Gastrocnemius medialis (tissue), 4 donors: ENCODE data around the gene TPRG1. TPM values are rescaled to one million over a fixed set of nuclear protein-coding genes. Genes with fewer than 3 reads are reported as not detected.

Experiments
- ATAC-seq, 2 donors: fragments of 150-250 bp; one replicate each; pipeline ENCODE4 v1.9.1; 2016
- DNase-seq, 2 donors: peaks; one replicate each; pipeline ENCODE4 v3.0.0-alpha.2; 2019
- H3K27ac ChIP-seq, 4 donors: fragments of 200-600 bp; sonication (generic); 1 replicate in 1 of 4; 2 replicates in 3 of 4; pipeline ENCODE4 v1.5.1; 2016 to 2018; ENCODE audit warnings: mild to moderate bottlenecking in 2 of 4, moderate library complexity in 1 of 4
- H3K27me3 ChIP-seq, 3 donors: fragments of 200-600 bp; sonication (generic) in 2 of 3; 1 replicate in 1 of 3; 2 replicates in 2 of 3; pipeline versions ENCODE4 v1.5.1 to v1.6.0; 2016 to 2019; ENCODE audit warnings: mild to moderate bottlenecking in 1 of 3, moderate library complexity in 1 of 3
- H3K36me3 ChIP-seq, 2 donors: fragments of 200-600 bp; sonication (generic) in 1 of 2; one replicate each; pipeline ENCODE4 v1.5.1; 2017 to 2018
- H3K4me1 ChIP-seq, 2 donors: fragments of 200-600 bp; sonication (generic) in 1 of 2; one replicate each; pipeline ENCODE4 v1.5.1; 2016 to 2017; ENCODE audit warnings: mild to moderate bottlenecking in 2 of 2
- H3K4me3 ChIP-seq, 4 donors: fragments of 200-600 bp; sonication (generic) in 3 of 4; 1 replicate in 1 of 4; 2 replicates in 3 of 4; pipeline ENCODE4 v1.5.1; 2016 to 2019; ENCODE audit warnings: mild to moderate bottlenecking in 2 of 4
- H3K9me3 ChIP-seq, 3 donors: fragments of 200-600 bp; sonication (generic) in 2 of 3; 1 replicate in 1 of 3; 2 replicates in 2 of 3; pipeline ENCODE4 v1.5.1; 2016 to 2019
- CTCF ChIP-seq, 5 experiments: fragments of 450-650 bp in 3 of 5; fragments of 200-600 bp in 2 of 5; sonication (generic) in 2 of 5; IDR thresholded peaks in 4 of 5; conservative IDR thresholded peaks in 1 of 5; 1 replicate in 4 of 5; 2 replicates in 1 of 5; pipeline ENCODE4 v1.5.1; 2016 to 2019; ENCODE audit warnings: antibody characterized with exemption in 5 of 5, mild to moderate bottlenecking in 3 of 5, moderate library complexity in 3 of 5
- POLR2A ChIP-seq, 2 donors: fragments of 450-650 bp; IDR thresholded peaks; one replicate each; pipeline ENCODE4 v1.6.1; 2017; ENCODE audit warnings: antibody characterized with exemption in 2 of 2, mild to moderate bottlenecking in 2 of 2, moderate library complexity in 2 of 2
- in situ Hi-C, 4 donors: fragments of 200-750 bp; cut with MboI; loops; one replicate each; pipeline versions ENCODE4 v1.15.0 to v1.8.0; 2017; ENCODE audit warnings: low sequenced_read_pairs in 4 of 4
- intact Hi-C: fragments of 100-400 bp; cut with DNase I; formaldehyde crosslinking; loops from one replicate; pipeline ENCODE4 v1.15.1; 2023; ENCODE audit warnings: low total_unique reads
- total RNA-seq, 4 donors: library from RNA; depleted of rRNA; stranded (reverse); fragments of >200 nt; gene quantifications; one replicate each; pipeline versions ENCODE4 v1.1.0 to v1.2.3, GENCODE V29; 2016

TPRG1 gene
- total RNA-seq, 4 donors from 2014 or later = 2.8 to 9.0 (median 3.2) TPM

- peak overlapping the region; percentile 72 to 81 (median 80) for H3K27ac ChIP-seq
- H3K4me1 ChIP-seq = peaks cover 19 to 38% of the 10 kb centered on the region in 2 donors
- in situ Hi-C loops (no loop called here), intact Hi-C loops (loop anchor here (2.0 to 10.0 kb wide), 3 partner anchors 16 to 480 kb away; no protein-coding TSS in a partner anchor)
- DNase-seq (peak in 1 of 2 donors; percentile 9), ATAC-seq (peak; percentile 73 to 84)
- H3K36me3 ChIP-seq = no peaks in the 10 kb centered on the region
- H3K4me3 ChIP-seq = peak overlapping the region in 1 of 4 donors; percentile 29
- TF ChIP-seq CTCF (IDR thresholded peaks at IDR 0.05 in 4 of 5, conservative IDR thresholded peaks at IDR 0.05 in 1 of 5) = no peak
- TF ChIP-seq POLR2A (IDR thresholded peaks at IDR 0.05) = no peak
- no peaks in the 10 kb centered on the region for H3K9me3 ChIP-seq
- no peaks in the 10 kb centered on the region for H3K27me3 ChIP-seq
These were observed 183.3 kb downstream of the TPRG1 start for GRCh38 chr3:189355115-189355480.

GRCh38 chr3:189355481-189356201 is 183.9 kb downstream of the TPRG1 start:
- intact Hi-C loops = loop anchor here (2.0 to 10.0 kb wide), 3 partner anchors 17 to 479 kb away; no protein-coding TSS in a partner anchor
- peak; percentile 96 for ATAC-seq
- in situ Hi-C loops = no loop called here
- H3K36me3 ChIP-seq = no peaks in the 10 kb centered on the region
- H3K4me1 ChIP-seq = peaks cover 19 to 38% of the 10 kb centered on the region in 2 donors
- H3K9me3 ChIP-seq = no peaks in the 10 kb centered on the region
- no peaks in the 10 kb centered on the region for H3K27me3 ChIP-seq
- H3K4me3 ChIP-seq = peak overlapping the region in 1 of 4 donors; percentile 29
- H3K27ac ChIP-seq = peak overlapping the region; percentile 72 to 81 (median 80)
- TF ChIP-seq POLR2A (IDR thresholded peaks at IDR 0.05) (no peak), CTCF (IDR thresholded peaks at IDR 0.05 in 4 of 5, conservative IDR thresholded peaks at IDR 0.05 in 1 of 5) (no peak)
- peak; percentile 33 to 46 for DNase-seq

GRCh38 chr3:189360291-189360690 is 188.5 kb downstream of the TPRG1 start:
- H3K4me1 ChIP-seq = peaks cover 31 to 47% of the 10 kb centered on the region in 2 donors
- H3K27me3 ChIP-seq = no peaks in the 10 kb centered on the region
- in situ Hi-C loops = no loop called here
- DNase-seq (no peak), ATAC-seq (no peak)
- no peak overlapping the region for H3K27ac ChIP-seq
- no peaks in the 10 kb centered on the region for H3K9me3 ChIP-seq
- H3K36me3 ChIP-seq = no peaks in the 10 kb centered on the region
- no peak for TF ChIP-seq CTCF (IDR thresholded peaks at IDR 0.05 in 4 of 5, conservative IDR thresholded peaks at IDR 0.05 in 1 of 5)
- TF ChIP-seq POLR2A (IDR thresholded peaks at IDR 0.05) = no peak
- intact Hi-C loops = no loop called here
- H3K4me3 ChIP-seq = no peak overlapping the region

- Histone ChIP-seq H3K4me1 (peaks cover 29 to 47% of the 10 kb centered on the region in 2 donors), H3K4me3 (no peak overlapping the region), H3K9me3 (no peaks in the 10 kb centered on the region), H3K27ac (peak overlapping the region; percentile 47 to 62 (median 50)), H3K27me3 (no peaks in the 10 kb centered on the region), H3K36me3 (no peaks in the 10 kb centered on the region)
- intact Hi-C loops (no loop called here), in situ Hi-C loops (no loop called here)
- ATAC-seq = no peak
- no peak for TF ChIP-seq POLR2A (IDR thresholded peaks at IDR 0.05)
- TF ChIP-seq CTCF (IDR thresholded peaks at IDR 0.05 in 4 of 5, conservative IDR thresholded peaks at IDR 0.05 in 1 of 5) = no peak
- DNase-seq = no peak
These were observed 189.5 kb downstream of the TPRG1 start for GRCh38 chr3:189361103-189361835.
